ENCODE results near the gene PRSS57. TPM values are rescaled to one million over a fixed set of nuclear protein-coding genes. Genes with fewer than 3 reads are reported as not detected.
"Not testable (repeated sequence)": the region's sequence is repeated elsewhere in the genome, so short reads cannot be mapped to it uniquely, and the experiment has no call there.

Gene PRSS57
- total and polyA plus RNA-seq, 4 donors: 0.15 to 1.1 (median 0.33) TPM; not detected in 1

- no peaks in the 10 kb centered on the region for H3K9me3 ChIP-seq (ENCODE audit: control insufficient read depth, insufficient read depth, low read length)
- DNase-seq (ENCODE audit: low read depth in 4 of 6, low spot score in 6 of 6): no peak
- H3K27me3 ChIP-seq (ENCODE audit: control insufficient read depth, insufficient read depth, low read length): no peaks in the 10 kb centered on the region
- peaks cover 94% of the 10 kb centered on the region for H3K36me3 ChIP-seq (ENCODE audit: control insufficient read depth, insufficient read depth, low read length)
- no peak overlapping the region for H3K27ac ChIP-seq (ENCODE audit: low read depth, low read length)
- 90% methylated on average over 32 of the region's 32 CpGs for WGBS (ENCODE audit: insufficient coverage)
- H3K4me3 ChIP-seq (ENCODE audit: low read depth, low read length): no peak overlapping the region
- peaks cover 3% of the 10 kb centered on the region for H3K4me1 ChIP-seq (ENCODE audit: control insufficient read depth, insufficient read depth, low read length)
Measured at GRCh38 chr19:736125-736524, 40.9 kb upstream of the PRSS57 start.

- WGBS (ENCODE audit: insufficient coverage): 97% methylated on average over 3 of the region's 13 CpGs
- peaks cover 94% of the 10 kb centered on the region for H3K36me3 ChIP-seq (ENCODE audit: control insufficient read depth, insufficient read depth, low read length)
- H3K4me3 ChIP-seq (ENCODE audit: low read depth, low read length): no peak overlapping the region
Measured at GRCh38 chr19:734716-735115, 39.5 kb upstream of the PRSS57 start.

GRCh38 chr19:732148-733069, 37.2 kb upstream of the PRSS57 start:
- H3K4me3 ChIP-seq (ENCODE audit: low read depth, low read length): no peak overlapping the region
- H3K36me3 ChIP-seq (ENCODE audit: control insufficient read depth, insufficient read depth, low read length): peaks cover 96% of the 10 kb centered on the region
- no peak overlapping the region for H3K27ac ChIP-seq (ENCODE audit: low read depth, low read length)
- peaks cover 6% of the 10 kb centered on the region for H3K4me1 ChIP-seq (ENCODE audit: control insufficient read depth, insufficient read depth, low read length)
- DNase-seq (ENCODE audit: low read depth in 4 of 6, low spot score in 6 of 6): no peak
- H3K9me3 ChIP-seq (ENCODE audit: control insufficient read depth, insufficient read depth, low read length): no peaks in the 10 kb centered on the region
- H3K27me3 ChIP-seq (ENCODE audit: control insufficient read depth, insufficient read depth, low read length): no peaks in the 10 kb centered on the region
- 85% methylated on average over 20 of the region's 24 CpGs for WGBS (ENCODE audit: insufficient coverage)

More at GRCh38 chr19:734716-735115, 39.5 kb upstream of the PRSS57 start:
- H3K9me3 ChIP-seq (ENCODE audit: control insufficient read depth, insufficient read depth, low read length): no peaks in the 10 kb centered on the region
- H3K27me3 ChIP-seq (ENCODE audit: control insufficient read depth, insufficient read depth, low read length): no peaks in the 10 kb centered on the region
- H3K27ac ChIP-seq (ENCODE audit: low read depth, low read length): no peak overlapping the region
- peaks cover 3% of the 10 kb centered on the region for H3K4me1 ChIP-seq (ENCODE audit: control insufficient read depth, insufficient read depth, low read length)
- DNase-seq (ENCODE audit: low read depth in 4 of 6, low spot score in 6 of 6): no peak

- Histone ChIP-seq H3K36me3 (ENCODE audit: control insufficient read depth, insufficient read depth, low read length) (peaks cover 96% of the 10 kb centered on the region), H3K27me3 (ENCODE audit: control insufficient read depth, insufficient read depth, low read length) (no peaks in the 10 kb centered on the region), H3K9me3 (ENCODE audit: control insufficient read depth, insufficient read depth, low read length) (no peaks in the 10 kb centered on the region), H3K4me1 (ENCODE audit: control insufficient read depth, insufficient read depth, low read length) (peaks cover 6% of the 10 kb centered on the region), H3K27ac (ENCODE audit: low read depth, low read length) (no peak overlapping the region), H3K4me3 (ENCODE audit: low read depth, low read length) (no peak overlapping the region)
- WGBS (ENCODE audit: insufficient coverage): 84% methylated on average over 9 of the region's 16 CpGs
- no peak for DNase-seq (ENCODE audit: low read depth in 4 of 6, low spot score in 6 of 6)
Measured at GRCh38 chr19:731000-731399, 35.7 kb upstream of the PRSS57 start.

- H3K4me3 ChIP-seq (ENCODE audit: low read depth, low read length): no peak overlapping the region
- H3K4me1 ChIP-seq (ENCODE audit: control insufficient read depth, insufficient read depth, low read length): peaks cover 6% of the 10 kb centered on the region
- WGBS (ENCODE audit: insufficient coverage): 72% methylated on average over 8 of the region's 14 CpGs
- no peaks in the 10 kb centered on the region for H3K9me3 ChIP-seq (ENCODE audit: control insufficient read depth, insufficient read depth, low read length)
- H3K36me3 ChIP-seq (ENCODE audit: control insufficient read depth, insufficient read depth, low read length): peaks cover 98% of the 10 kb centered on the region
- DNase-seq (ENCODE audit: low read depth in 4 of 6, low spot score in 6 of 6): no peak
- H3K27me3 ChIP-seq (ENCODE audit: control insufficient read depth, insufficient read depth, low read length): no peaks in the 10 kb centered on the region
- H3K27ac ChIP-seq (ENCODE audit: low read depth, low read length): no peak overlapping the region
Measured at GRCh38 chr19:729965-730668, 34.9 kb upstream of the PRSS57 start.

- not testable (repeated sequence) for H3K4me1 ChIP-seq (ENCODE audit: control insufficient read depth, insufficient read depth, low read length); DNase-seq (ENCODE audit: low read depth in 4 of 6, low spot score in 6 of 6); H3K27me3 ChIP-seq (ENCODE audit: control insufficient read depth, insufficient read depth, low read length); H3K9me3 ChIP-seq (ENCODE audit: control insufficient read depth, insufficient read depth, low read length); H3K27ac ChIP-seq (ENCODE audit: low read depth, low read length); H3K4me3 ChIP-seq (ENCODE audit: low read depth, low read length)
- WGBS (ENCODE audit: insufficient coverage): 89% methylated on average over 11 of the region's 15 CpGs
- H3K36me3 ChIP-seq (ENCODE audit: control insufficient read depth, insufficient read depth, low read length): peaks cover 97% of the 10 kb centered on the region
Measured at GRCh38 chr19:729564-729963, 34.3 kb upstream of the PRSS57 start.

- no peak overlapping the region for H3K27ac ChIP-seq (ENCODE audit: low read depth, low read length)
- 66% methylated on average over 25 of the region's 26 CpGs for WGBS (ENCODE audit: insufficient coverage)
- peaks cover 3% of the 10 kb centered on the region for H3K4me1 ChIP-seq (ENCODE audit: control insufficient read depth, insufficient read depth, low read length)
Measured at GRCh38 chr19:728011-728410, 32.8 kb upstream of the PRSS57 start.

GRCh38 chr19:726993-727956, 32.0 kb upstream of the PRSS57 start:
- no peak overlapping the region for H3K4me3 ChIP-seq (ENCODE audit: low read depth, low read length)
- H3K27ac ChIP-seq (ENCODE audit: low read depth, low read length): no peak overlapping the region
- H3K27me3 ChIP-seq (ENCODE audit: control insufficient read depth, insufficient read depth, low read length): no peaks in the 10 kb centered on the region
- H3K4me1 ChIP-seq (ENCODE audit: control insufficient read depth, insufficient read depth, low read length): peaks cover 9% of the 10 kb centered on the region
- WGBS (ENCODE audit: insufficient coverage): 82% methylated on average over 35 of the region's 43 CpGs
- H3K9me3 ChIP-seq (ENCODE audit: control insufficient read depth, insufficient read depth, low read length): no peaks in the 10 kb centered on the region
- DNase-seq (ENCODE audit: low read depth in 4 of 6, low spot score in 6 of 6): no peak
- peaks cover 96% of the 10 kb centered on the region for H3K36me3 ChIP-seq (ENCODE audit: control insufficient read depth, insufficient read depth, low read length)

More at GRCh38 chr19:728011-728410, 32.8 kb upstream of the PRSS57 start:
- no peaks in the 10 kb centered on the region for H3K27me3 ChIP-seq (ENCODE audit: control insufficient read depth, insufficient read depth, low read length)
- no peak overlapping the region for H3K4me3 ChIP-seq (ENCODE audit: low read depth, low read length)
- H3K9me3 ChIP-seq (ENCODE audit: control insufficient read depth, insufficient read depth, low read length): no peaks in the 10 kb centered on the region
- H3K36me3 ChIP-seq (ENCODE audit: control insufficient read depth, insufficient read depth, low read length): peaks cover 96% of the 10 kb centered on the region
- no peak for DNase-seq (ENCODE audit: low read depth in 4 of 6, low spot score in 6 of 6)

GRCh38 chr19:725461-726089, 30.3 kb upstream of the PRSS57 start:
- Histone ChIP-seq H3K9me3 (ENCODE audit: control insufficient read depth, insufficient read depth, low read length) (no peaks in the 10 kb centered on the region), H3K36me3 (ENCODE audit: control insufficient read depth, insufficient read depth, low read length) (peaks cover 84% of the 10 kb centered on the region), H3K4me1 (ENCODE audit: control insufficient read depth, insufficient read depth, low read length) (peaks cover 19% of the 10 kb centered on the region), H3K27me3 (ENCODE audit: control insufficient read depth, insufficient read depth, low read length) (no peaks in the 10 kb centered on the region), H3K27ac (ENCODE audit: low read depth, low read length) (no peak overlapping the region), H3K4me3 (ENCODE audit: low read depth, low read length) (no peak overlapping the region)
- 87% methylated on average over 11 of the region's 13 CpGs for WGBS (ENCODE audit: insufficient coverage)
- DNase-seq (ENCODE audit: low read depth in 4 of 6, low spot score in 6 of 6): no peak

All from spinal cord (tissue), 10 donors.